Thyroid gland (tissue), 4 donors: Measurements from ENCODE around the gene INPP5D. TPM values are rescaled to one million over a fixed set of nuclear protein-coding genes. Genes with fewer than 3 reads are reported as not detected.

Experiments
- DNase-seq, 2 donors: peaks; one replicate each; pipeline ENCODE4 v3.0.0-alpha.2; 2019
- H3K27ac ChIP-seq, 3 donors: fragments of 200-600 bp; sonication (generic); 1 replicate in 2 of 3; 2 replicates in 1 of 3; pipeline ENCODE4 v1.5.1; 2016 to 2019; ENCODE audit warnings: mild to moderate bottlenecking in 1 of 3, moderate library complexity in 1 of 3
- H3K27me3 ChIP-seq: fragments of 200-600 bp; sonication (generic); one replicate; pipeline ENCODE4 v1.5.1; 2019
- H3K36me3 ChIP-seq, 2 donors: fragments of 200-600 bp; sonication (generic); one replicate each; pipeline ENCODE4 v1.5.1; 2016 to 2019
- H3K4me1 ChIP-seq, 2 donors: fragments of 200-600 bp; sonication (generic); one replicate each; pipeline ENCODE4 v1.5.1; 2017 to 2019
- H3K4me3 ChIP-seq, 3 donors: fragments of 200-600 bp; sonication (generic); replicated peaks in 1 of 3; 1 replicate in 2 of 3; 2 replicates in 1 of 3; pipeline ENCODE4 v1.5.1; 2016; ENCODE audit warnings: mild to moderate bottlenecking in 1 of 3
- H3K9me3 ChIP-seq: fragments of 200-600 bp; sonication (generic); one replicate; pipeline ENCODE4 v1.5.1; 2017
- CTCF ChIP-seq, 6 experiments: fragments of 200-600 bp in 3 of 6; fragments of 450-650 bp in 3 of 6; sonication (generic) in 3 of 6; IDR thresholded peaks; one replicate each; pipeline ENCODE4 v1.5.1; 2016 to 2019; ENCODE audit warnings: antibody characterized with exemption in 6 of 6, mild to moderate bottlenecking in 2 of 6, inconsistent platforms in 1 of 6, moderate library complexity in 1 of 6
- POLR2A ChIP-seq, 2 donors: fragments of 450-650 bp; IDR thresholded peaks; one replicate each; pipeline ENCODE4 v1.6.1; 2017; ENCODE audit warnings: antibody characterized with exemption in 2 of 2, mild to moderate bottlenecking in 2 of 2, moderate library complexity in 1 of 2
- WGBS, 2 donors: methylation state at CpG; one replicate each; pipeline ENCODE4 v1.1.5; 2017; 5-methylcytosine and 5-hydroxymethylcytosine counted together
- intact Hi-C: fragments of 100-400 bp; cut with DNase I; formaldehyde crosslinking; loops from one replicate; pipeline ENCODE4 v1.15.1; 2023
- total RNA-seq, 4 donors: library from RNA; depleted of rRNA; stranded (reverse); fragments of >200 nt; gene quantifications; one replicate each; pipeline ENCODE4 v1.2.3, GENCODE V29; 2016

The INPP5D gene
- total RNA-seq, 4 donors from 2014 or later, result 7.1 to 13.4 (median 10.5) TPM

- Histone ChIP-seq H3K36me3 (no peaks in the 10 kb centered on the region), H3K27ac (no peak overlapping the region), H3K9me3 (no peaks in the 10 kb centered on the region), H3K27me3 (no peaks in the 10 kb centered on the region), H3K4me3 (no peak overlapping the region), H3K4me1 (no peaks in the 10 kb centered on the region)
- intact Hi-C loops, result no loop called here
- no peak for DNase-seq
- 43 to 54% methylated on average over 9 of the region's 9 CpGs for WGBS, 2 donors
- TF ChIP-seq CTCF (IDR thresholded peaks at IDR 0.05), result no peak
- no peak for TF ChIP-seq POLR2A (IDR thresholded peaks at IDR 0.05)
These were observed 69.3 kb downstream of the INPP5D start for GRCh38 chr2:233129351-233129978.

GRCh38 chr2:233130024-233130423 lies 69.9 kb downstream of the INPP5D start:
- Histone ChIP-seq H3K4me1 (no peaks in the 10 kb centered on the region), H3K9me3 (no peaks in the 10 kb centered on the region), H3K27me3 (no peaks in the 10 kb centered on the region), H3K4me3 (no peak overlapping the region), H3K36me3 (no peaks in the 10 kb centered on the region), H3K27ac (no peak overlapping the region)
- TF ChIP-seq CTCF (IDR thresholded peaks at IDR 0.05) (no peak), POLR2A (IDR thresholded peaks at IDR 0.05) (no peak)
- WGBS, 2 donors, result 61 to 69% methylated on average over 6 of the region's 6 CpGs
- no peak for DNase-seq
- intact Hi-C loops, result no loop called here

GRCh38 chr2:233130481-233131020 lies 70.4 kb downstream of the INPP5D start:
- TF ChIP-seq POLR2A (IDR thresholded peaks at IDR 0.05), result no peak
- no peak overlapping the region for H3K27ac ChIP-seq
- no peaks in the 10 kb centered on the region for H3K4me1 ChIP-seq
- WGBS, 2 donors, result 48 to 71% methylated on average over 7 of the region's 7 CpGs
- no peaks in the 10 kb centered on the region for H3K36me3 ChIP-seq
- DNase-seq, result no peak
- H3K9me3 ChIP-seq, result no peaks in the 10 kb centered on the region
- no peak overlapping the region for H3K4me3 ChIP-seq
- intact Hi-C loops, result no loop called here
- H3K27me3 ChIP-seq, result no peaks in the 10 kb centered on the region

GRCh38 chr2:233131936-233132720 lies 72.0 kb downstream of the INPP5D start:
- Histone ChIP-seq H3K9me3 (no peaks in the 10 kb centered on the region), H3K36me3 (no peaks in the 10 kb centered on the region), H3K4me1 (no peaks in the 10 kb centered on the region), H3K4me3 (no peak overlapping the region), H3K27ac (no peak overlapping the region), H3K27me3 (no peaks in the 10 kb centered on the region)
- no peak for DNase-seq
- TF ChIP-seq POLR2A (IDR thresholded peaks at IDR 0.05) (no peak), CTCF (IDR thresholded peaks at IDR 0.05) (no peak)
- intact Hi-C loops, result no loop called here
- WGBS, 2 donors, result 66 to 72% methylated on average over 9 of the region's 9 CpGs

- Histone ChIP-seq H3K9me3 (no peaks in the 10 kb centered on the region), H3K4me1 (no peaks in the 10 kb centered on the region), H3K27ac (no peak overlapping the region), H3K36me3 (no peaks in the 10 kb centered on the region), H3K4me3 (no peak overlapping the region), H3K27me3 (no peaks in the 10 kb centered on the region)
- TF ChIP-seq POLR2A (IDR thresholded peaks at IDR 0.05) (no peak), CTCF (IDR thresholded peaks at IDR 0.05) (no peak)
- WGBS, 2 donors, result 93 to 96% methylated on average over 1 of the region's 1 CpG
- intact Hi-C loops, result no loop called here
- DNase-seq, result no peak
These were observed 73.1 kb downstream of the INPP5D start for GRCh38 chr2:233133239-233133638.
